H1 (cell line): ENCODE data around the gene DPP10. TPM values are rescaled to one million over a fixed set of nuclear protein-coding genes. Genes with fewer than 3 reads are reported as not detected.

Source experiments
- CTCF ChIA-PET: fragments of 300-600 bp; sonication (Branson Sonifier 250); formaldehyde crosslinking; loops from one replicate; lab custom pipeline; 2021; ENCODE audit not compliant: partially characterized antibody; lab: Charles Lee
- POLR2A ChIA-PET: fragments of 300-600 bp; sonication (Branson Sonifier 250); formaldehyde crosslinking; loops from one replicate; lab custom pipeline; 2021; ENCODE audit warnings: inconsistent platforms; ENCODE audit not compliant: partially characterized antibody; lab: Charles Lee
- DNase-seq, 2 experiments: peaks; one replicate each; pipeline versions ENCODE4 v3.0.0 to v3.0.0-alpha.2; 2010 to 2022; ENCODE audit warnings: low spot score in 2 of 2, low read depth in 1 of 2, mixed read lengths in 1 of 2
- FAIRE-seq: peaks from 2 replicates; lab custom pipeline; 2011; peaks lifted over from hg19 to GRCh38; lab: Jason Lieb, UNC
- H2AFZ ChIP-seq: 2 replicates; pipeline ENCODE4 v1.8.1; 2012; ENCODE audit warnings: low read length, inconsistent platforms
- H2AK5ac ChIP-seq: 2 replicates; pipeline ENCODE4 v1.6.1; 2013; ENCODE audit warnings: low read depth, low read length
- H2BK120ac ChIP-seq: replicated peaks from 2 replicates; pipeline ENCODE3; 2013; ENCODE audit warnings: low read depth, low read length, inconsistent platforms
- H2BK12ac ChIP-seq: 2 replicates; pipeline ENCODE4 v1.6.1; 2013; ENCODE audit warnings: low read depth, low read length
- H2BK15ac ChIP-seq: 2 replicates; pipeline ENCODE4 v1.6.1; 2013; ENCODE audit warnings: low read length
- H2BK20ac ChIP-seq: 2 replicates; pipeline ENCODE4 v1.6.1; 2013; ENCODE audit warnings: low read length
- H2BK5ac ChIP-seq: 2 replicates; pipeline ENCODE4 v1.6.1; 2013; ENCODE audit warnings: low read depth, low read length
- H3K14ac ChIP-seq: 2 replicates; pipeline ENCODE4 v1.6.1; 2013; ENCODE audit warnings: inconsistent platforms; ENCODE audit not compliant: insufficient read length
- H3K18ac ChIP-seq: 2 replicates; pipeline ENCODE4 v1.6.1; 2013; ENCODE audit warnings: low read length; ENCODE audit errors: extremely low read depth
- H3K23ac ChIP-seq: 2 replicates; pipeline ENCODE4 v1.6.1; 2013; ENCODE audit warnings: inconsistent platforms; ENCODE audit not compliant: insufficient read length
- H3K23me2 ChIP-seq: 2 replicates; pipeline ENCODE4 v1.6.1; 2013; ENCODE audit warnings: low read depth, low read length
- H3K27ac ChIP-seq: 2 replicates; pipeline ENCODE4 v1.6.1; 2011; ENCODE audit warnings: low read depth, low read length, inconsistent platforms
- H3K27me3 ChIP-seq, 4 experiments: replicated peaks in 1 of 4; 1 replicate in 1 of 4; 2 replicates in 3 of 4; pipeline versions ENCODE4 v1.6.1 to v1.8.1; 2011 to 2013; ENCODE audit warnings: low read length in 3 of 4, mild to moderate bottlenecking in 3 of 4, inconsistent platforms in 2 of 4, mixed read lengths in 2 of 4, moderate library complexity in 1 of 4; ENCODE audit not compliant: control insufficient read depth in 3 of 4, insufficient read depth in 3 of 4; ENCODE audit errors: extremely low read depth in 1 of 4
- H3K36me3 ChIP-seq, 4 experiments: 2 replicates each; pipeline versions ENCODE4 v1.6.1 to v1.8.1; 2011 to 2013; ENCODE audit warnings: mild to moderate bottlenecking in 4 of 4, low read length in 3 of 4, moderate library complexity in 2 of 4, control low read depth in 1 of 4, inconsistent platforms in 1 of 4; ENCODE audit not compliant: insufficient read depth in 4 of 4, control insufficient read depth in 2 of 4
- H3K4ac ChIP-seq: replicated peaks from 2 replicates; pipeline ENCODE3; 2013; ENCODE audit warnings: low read length, low read depth, mixed read lengths, inconsistent platforms; ENCODE audit not compliant: insufficient read length
- H3K4me1 ChIP-seq, 4 experiments: replicated peaks in 1 of 4; 1 replicate in 1 of 4; 2 replicates in 3 of 4; pipeline versions ENCODE4 v1.6.1 to v1.8.1; 2011 to 2013; ENCODE audit warnings: low read length in 3 of 4, inconsistent platforms in 2 of 4, mixed read lengths in 1 of 4; ENCODE audit not compliant: insufficient read depth in 4 of 4, control insufficient read depth in 3 of 4
- H3K4me2 ChIP-seq, 2 experiments: 2 replicates each; pipeline versions ENCODE4 v1.6.1 to v1.8.1; 2011 to 2013; ENCODE audit warnings: low read depth in 2 of 2, low read length in 2 of 2, control low read depth in 1 of 2, inconsistent platforms in 1 of 2, mild to moderate bottlenecking in 1 of 2; ENCODE audit not compliant: insufficient read depth in 1 of 2
- H3K4me3 ChIP-seq, 4 experiments: fragments of 200-600, 300-600 bp in 1 of 4; sonication (generic), shearing (Covaris generic), sonication (Bioruptor Twin) in 1 of 4; 2 replicates each; pipeline versions ENCODE4 v1.5.1 to v1.8.1; 2011 to 2016; ENCODE audit warnings: low read length in 4 of 4, low read depth in 3 of 4, control low read depth in 2 of 4, inconsistent platforms in 2 of 4, mild to moderate bottlenecking in 2 of 4, mixed read lengths in 1 of 4, moderate library complexity in 1 of 4; ENCODE audit not compliant: insufficient read depth in 2 of 4; ENCODE audit errors: extremely low read depth in 1 of 4
- H3K56ac ChIP-seq: replicated peaks from 2 replicates; pipeline ENCODE3; 2013; ENCODE audit warnings: low read depth, mild to moderate bottlenecking, mixed read lengths, low read length, inconsistent platforms; ENCODE audit not compliant: insufficient read length
- H3K79me1 ChIP-seq: 2 replicates; pipeline ENCODE4 v1.6.1; 2013; ENCODE audit warnings: low read depth, low read length, control low read depth
- H3K79me2 ChIP-seq, 2 experiments: 2 replicates each; pipeline versions ENCODE4 v1.6.1 to v1.8.1; 2012 to 2013; ENCODE audit warnings: low read length in 2 of 2, mild to moderate bottlenecking in 2 of 2, inconsistent platforms in 1 of 2; ENCODE audit not compliant: insufficient read depth in 2 of 2, control insufficient read depth in 1 of 2
- H3K9ac ChIP-seq, 4 experiments: replicated peaks in 1 of 4; 1 replicate in 1 of 4; 2 replicates in 3 of 4; pipeline versions ENCODE4 v1.6.1 to v1.8.1; 2011 to 2013; ENCODE audit warnings: low read depth in 3 of 4, low read length in 3 of 4, control low read depth in 2 of 4, mild to moderate bottlenecking in 2 of 4, moderate library complexity in 2 of 4, inconsistent platforms in 1 of 4; ENCODE audit errors: extremely low read depth in 1 of 4
- H3K9me3 ChIP-seq, 2 experiments: 2 replicates each; pipeline versions ENCODE4 v1.6.1 to v1.8.1; 2012 to 2013; ENCODE audit warnings: mild to moderate bottlenecking in 2 of 2, moderate library complexity in 2 of 2, control low read depth in 1 of 2, inconsistent platforms in 1 of 2, low read depth in 1 of 2, low read length in 1 of 2, mixed read lengths in 1 of 2; ENCODE audit not compliant: insufficient read depth in 2 of 2
- H4K20me1 ChIP-seq, 2 experiments: replicated peaks in 1 of 2; 2 replicates each; pipeline versions ENCODE3 to v1.8.1; 2011 to 2013; ENCODE audit warnings: inconsistent platforms in 2 of 2, low read length in 2 of 2, mild to moderate bottlenecking in 1 of 2; ENCODE audit not compliant: insufficient read depth in 2 of 2, control insufficient read depth in 1 of 2
- H4K5ac ChIP-seq: 2 replicates; pipeline ENCODE4 v1.6.1; 2013; ENCODE audit warnings: low read length, low read depth, mixed read lengths, inconsistent platforms; ENCODE audit not compliant: insufficient read length
- H4K8ac ChIP-seq: 2 replicates; pipeline ENCODE4 v1.8.0; 2013; ENCODE audit warnings: mild to moderate bottlenecking, moderate library complexity, low read length, inconsistent platforms; ENCODE audit not compliant: insufficient read depth; ENCODE audit errors: extremely low read depth
- H4K91ac ChIP-seq: replicated peaks from 2 replicates; pipeline ENCODE3; 2013; ENCODE audit warnings: low read length, mixed read lengths, inconsistent platforms; ENCODE audit not compliant: insufficient read length
- CEBPB ChIP-seq: IDR thresholded peaks from 2 replicates; pipeline ENCODE4 v1.6.1; 2012; ENCODE audit warnings: low read depth, low read length
- YY1 ChIP-seq: IDR thresholded peaks from 2 replicates; pipeline ENCODE4 v1.6.1; 2011; ENCODE audit warnings: low read depth, mild to moderate bottlenecking, low read length
- WGBS, 2 experiments: shearing (Covaris generic) in 1 of 2; methylation state at CpG; one replicate each; pipeline versions ENCODE4 v1.1.6 to v1.1.7; 2013 to 2015; ENCODE audit warnings: low lambda C conversion rate in 2 of 2, mixed read lengths in 2 of 2, inconsistent platforms in 1 of 2, low coverage in 1 of 2, missing lambda C conversion rate in 1 of 2; ENCODE audit not compliant: insufficient replicate concordance in 2 of 2, insufficient coverage in 1 of 2, insufficient read length in 1 of 2; ENCODE audit errors: extremely low coverage in 1 of 2, missing lambda C conversion rate in 1 of 2; 5-methylcytosine and 5-hydroxymethylcytosine counted together
- polyA plus RNA-seq, 7 experiments: library from polyadenylated mRNA; depleted of rRNA in 3 of 7; stranded (reverse) in 5 of 7; unstranded in 2 of 7; fragments of >200 nt in 5 of 7; fragments of 200-250 nt in 2 of 7; gene quantifications; 1 replicate in 5 of 7; 2 replicates in 1 of 7; 4 replicates in 1 of 7; pipeline versions ENCODE4 v1.2.1 to v1.2.3, GENCODE V29; 2011 to 2013; ENCODE audit warnings: missing spikeins in 2 of 7, mixed read lengths in 2 of 7
- total RNA-seq: library from RNA; stranded (reverse); fragmentation: NEBNext Ultra II Directional; extraction: Animal tissue kit (Norgen Biotek cat#: 25700); gene quantifications from 2 replicates; pipeline ENCODE4 v1.2.1, GENCODE V29; 2021

Gene DPP10
- total and polyA plus RNA-seq, 2 of the 8 experiments (the other 6 are each of a cell fraction or from before 2014, with no cell fraction given) = 3.3 to 7.2 TPM

DNA sequence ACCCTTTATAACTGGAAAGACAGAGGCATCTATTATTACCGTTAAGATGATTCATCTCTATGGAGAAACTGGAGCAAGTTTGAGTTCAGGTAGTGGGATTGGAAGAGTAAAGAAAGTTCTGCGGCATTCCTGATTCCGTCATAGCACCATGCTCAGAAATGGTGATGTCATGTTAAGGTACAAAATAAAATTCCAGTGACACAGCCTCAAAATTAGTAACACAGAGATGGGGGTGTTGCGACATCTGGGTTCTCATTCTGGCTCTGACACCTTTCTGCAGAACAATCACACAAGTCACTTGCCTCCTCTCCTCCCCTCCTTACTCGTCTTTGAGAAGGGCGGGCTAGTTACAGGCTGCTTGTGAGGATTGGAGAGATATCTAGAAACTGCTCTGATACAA lies 105.7 kb downstream of the DPP10 start:
- H2BK15ac ChIP-seq = no peak overlapping the region
- no peaks in the 10 kb centered on the region for H3K79me1 ChIP-seq
- no peak overlapping the region for H4K8ac ChIP-seq
- no peak overlapping the region for H3K14ac ChIP-seq
- no peaks in the 10 kb centered on the region for H3K36me3 ChIP-seq
- DNase-seq = no peak
- no peaks in the 10 kb centered on the region for H3K79me2 ChIP-seq
- no peak for FAIRE-seq
- H3K27me3 ChIP-seq = no peaks in the 10 kb centered on the region
- H3K23ac ChIP-seq = no peak overlapping the region
- CTCF ChIA-PET = interaction anchor here (3.2 kb wide), 1 partner anchor 582 kb away, joined by 13 read pairs; no protein-coding TSS in a partner anchor
- H3K9ac ChIP-seq = no peak overlapping the region
- H3K9me3 ChIP-seq = no peaks in the 10 kb centered on the region
- no peak overlapping the region for H3K56ac ChIP-seq
- no peaks in the 10 kb centered on the region for H3K23me2 ChIP-seq
- H3K27ac ChIP-seq = no peak overlapping the region
- no peak overlapping the region for H3K4me2 ChIP-seq
- no peak overlapping the region for H2AK5ac ChIP-seq
- H4K5ac ChIP-seq = no peak overlapping the region
- H2BK20ac ChIP-seq = no peak overlapping the region
- peaks cover 0 to 3% (median 1%) of the 10 kb centered on the region in 4 experiments; a peak in 2 of 7 replicates for H3K4me1 ChIP-seq
- TF ChIP-seq YY1 (no peak), CEBPB (peak; percentile 31; the same call in 1 of the 2 replicates)
- H3K4me3 ChIP-seq = no peak overlapping the region
- H2BK120ac ChIP-seq = no peak overlapping the region
- no peak overlapping the region for H4K91ac ChIP-seq
- no peaks in the 10 kb centered on the region for H4K20me1 ChIP-seq
- no peak overlapping the region for H3K4ac ChIP-seq
- no peak overlapping the region for H2BK12ac ChIP-seq
- POLR2A ChIA-PET = no interaction called here
- no peak overlapping the region for H3K18ac ChIP-seq
- 95% methylated on average over 6 of the region's 6 CpGs; no CpG with 5 or more reads in 1 of the 2 experiments for WGBS, 2 experiments
- H2AFZ ChIP-seq = 0 out of 2 replicates have a peak overlapping the region, but pooled peaks have one; percentile 43
- H2BK5ac ChIP-seq = no peak overlapping the region
